RWPE2 (cell line): ENCODE data around the gene CARHSP1.

Source experiments
- ATAC-seq: fragments of 200-7000 bp; cut with Tn5 transposase; 3 replicates; pipeline ENCODE4 v1.9.1; 2021; ENCODE audit warnings: low read depth
- DNase-seq: peaks from one replicate; pipeline ENCODE4 v3.0.0-alpha.2; 2020; ENCODE audit warnings: low spot score
- H3K27ac ChIP-seq: fragments of 450-650 bp; 2 replicates; pipeline ENCODE4 v1.5.1; 2017; ENCODE audit warnings: mild to moderate bottlenecking; ENCODE audit not compliant: poor library complexity, severe bottlenecking
- H3K27me3 ChIP-seq: fragments of 250-450 bp; sonication (Bioruptor Pico); 2 replicates; pipeline ENCODE4 v1.5.1; 2021; ENCODE audit warnings: mild to moderate bottlenecking, moderate library complexity; ENCODE audit not compliant: insufficient read depth, poor library complexity, severe bottlenecking
- H3K36me3 ChIP-seq: fragments of 250-450 bp; sonication (Bioruptor Pico); 2 replicates; pipeline ENCODE4 v1.5.1; 2020; ENCODE audit warnings: low read depth, mild to moderate bottlenecking, moderate library complexity
- H3K4me1 ChIP-seq: fragments of 250-450 bp; sonication (Bioruptor Pico); 2 replicates; pipeline ENCODE4 v1.5.1; 2021; ENCODE audit warnings: mild to moderate bottlenecking, moderate library complexity; ENCODE audit not compliant: insufficient read depth, poor library complexity, severe bottlenecking
- H3K4me3 ChIP-seq: fragments of 250-450 bp; sonication (Bioruptor Pico); 2 replicates; pipeline ENCODE4 v1.5.1; 2021; ENCODE audit warnings: mild to moderate bottlenecking, moderate library complexity; ENCODE audit not compliant: severe bottlenecking
- H3K9me3 ChIP-seq: fragments of 250-450 bp; sonication (Bioruptor Pico); 2 replicates; pipeline ENCODE4 v1.5.1; 2021; ENCODE audit warnings: mild to moderate bottlenecking, moderate library complexity; ENCODE audit not compliant: severe bottlenecking
- CTCF ChIP-seq: fragments of 450-650 bp; IDR thresholded peaks from one replicate; pipeline ENCODE4 v1.5.1; 2017; ENCODE audit warnings: mild to moderate bottlenecking, moderate library complexity; ENCODE audit not compliant: poor library complexity, severe bottlenecking

The CARHSP1 gene

GRCh38 chr16:8816967-8817655, 51.7 kb downstream of the CARHSP1 start:
- DNase-seq (no peak), ATAC-seq (no peak)
- Histone ChIP-seq H3K27ac (no peak overlapping the region), H3K36me3 (peaks cover 97% of the 10 kb centered on the region), H3K4me1 (no peaks in the 10 kb centered on the region), H3K27me3 (no peaks in the 10 kb centered on the region), H3K4me3 (no peak overlapping the region), H3K9me3 (no peaks in the 10 kb centered on the region)
- no peak for TF ChIP-seq CTCF

- Histone ChIP-seq H3K4me3 (no peak overlapping the region), H3K36me3 (peaks cover 99% of the 10 kb centered on the region), H3K9me3 (no peaks in the 10 kb centered on the region), H3K4me1 (peaks cover 5% of the 10 kb centered on the region), H3K27ac (no peak overlapping the region), H3K27me3 (no peaks in the 10 kb centered on the region)
- TF ChIP-seq CTCF, result no peak
- ATAC-seq, result no peak
- no peak for DNase-seq
Observed at GRCh38 chr16:8814095-8814806, 54.6 kb downstream of the CARHSP1 start.

- peak overlapping the region; percentile 16 for H3K27ac ChIP-seq
- peaks cover 5% of the 10 kb centered on the region for H3K4me1 ChIP-seq
- no peaks in the 10 kb centered on the region for H3K9me3 ChIP-seq
- DNase-seq (no peak), ATAC-seq (peak; percentile 27; the same call in 1 of the 3 replicates)
- TF ChIP-seq CTCF, result no peak
- H3K36me3 ChIP-seq, result peaks cover 100% of the 10 kb centered on the region
- H3K27me3 ChIP-seq, result no peaks in the 10 kb centered on the region
- H3K4me3 ChIP-seq, result no peak overlapping the region
Observed at GRCh38 chr16:8812162-8812843, 56.5 kb downstream of the CARHSP1 start.

- Histone ChIP-seq H3K27me3 (no peaks in the 10 kb centered on the region), H3K4me3 (no peak overlapping the region), H3K27ac (no peak overlapping the region), H3K4me1 (peaks cover 5% of the 10 kb centered on the region), H3K9me3 (no peaks in the 10 kb centered on the region), H3K36me3 (peaks cover 100% of the 10 kb centered on the region)
- DNase-seq (no peak), ATAC-seq (no peak)
- TF ChIP-seq CTCF, result no peak
Observed at GRCh38 chr16:8808613-8809353, 60.0 kb downstream of the CARHSP1 start.
